ENCODE results near the gene MEA1.
"Not testable (repeated sequence)": the region's sequence is repeated elsewhere in the genome, so short reads cannot be mapped to it uniquely, and the experiment has no call there.

Gene MEA1

DNA sequence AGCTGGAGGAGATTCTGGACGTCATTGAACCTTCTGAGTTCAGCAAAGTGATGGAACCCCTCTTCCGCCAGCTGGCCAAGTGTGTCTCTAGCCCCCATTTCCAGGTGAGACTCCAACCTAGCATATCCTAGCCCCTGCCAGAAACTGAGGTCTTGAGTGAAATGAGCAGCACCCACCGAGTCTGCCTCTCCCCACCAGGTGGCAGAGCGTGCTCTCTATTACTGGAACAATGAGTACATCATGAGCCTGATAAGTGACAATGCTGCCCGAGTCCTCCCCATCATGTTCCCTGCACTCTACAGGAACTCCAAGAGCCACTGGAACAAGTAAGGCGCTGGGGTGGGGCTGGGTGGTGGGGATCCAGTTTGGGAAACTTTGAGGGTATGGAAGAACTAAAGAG lies 4.6 kb downstream of the MEA1 start:
- no peak for DNase-seq (ENCODE audit: low read depth in 2 of 2)

DNA sequence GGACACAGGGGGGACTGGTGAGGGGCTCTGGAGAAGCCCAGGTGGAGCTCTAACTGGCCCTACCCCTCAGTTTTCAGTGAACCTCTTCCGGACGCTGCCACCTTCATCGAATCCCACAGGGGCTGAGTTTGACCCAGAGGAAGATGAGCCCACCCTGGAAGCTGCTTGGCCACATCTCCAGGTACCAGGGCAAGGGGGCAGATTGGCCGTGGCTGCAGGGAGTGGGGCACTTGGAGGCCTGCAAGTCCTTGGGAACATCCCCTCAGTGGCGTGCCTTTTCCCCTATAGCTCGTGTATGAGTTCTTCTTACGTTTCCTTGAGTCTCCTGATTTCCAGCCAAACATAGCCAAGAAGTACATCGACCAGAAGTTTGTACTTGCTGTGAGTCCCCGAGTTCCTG lies 6.6 kb downstream of the MEA1 start:
- no peak for DNase-seq (ENCODE audit: low read depth in 2 of 2)

GRCh38 chr6:43006251-43006650 lies 7.5 kb downstream of the MEA1 start:
- DNase-seq (ENCODE audit: low read depth in 2 of 2), result no peak

DNA sequence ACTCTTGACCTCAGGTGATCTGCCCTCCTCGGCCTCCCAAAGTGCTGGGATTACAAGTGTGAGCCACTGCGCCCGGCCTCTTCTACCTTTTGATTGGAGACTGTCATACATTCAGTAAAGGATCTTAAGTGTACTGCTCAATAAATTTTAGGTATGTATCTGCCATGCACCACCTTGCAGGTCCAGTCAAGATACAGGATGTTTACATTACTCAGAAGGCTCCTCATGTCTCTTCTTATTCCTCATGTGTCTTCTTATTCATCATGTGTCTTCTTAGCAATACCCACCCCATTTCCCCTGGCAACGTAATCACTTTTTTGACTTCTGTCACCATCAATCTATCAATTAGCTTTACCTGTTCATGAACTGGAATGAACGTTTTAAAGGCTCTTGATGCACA lies 7.9 kb downstream of the MEA1 start:
- DNase-seq (ENCODE audit: low read depth in 2 of 2), result no peak

DNA sequence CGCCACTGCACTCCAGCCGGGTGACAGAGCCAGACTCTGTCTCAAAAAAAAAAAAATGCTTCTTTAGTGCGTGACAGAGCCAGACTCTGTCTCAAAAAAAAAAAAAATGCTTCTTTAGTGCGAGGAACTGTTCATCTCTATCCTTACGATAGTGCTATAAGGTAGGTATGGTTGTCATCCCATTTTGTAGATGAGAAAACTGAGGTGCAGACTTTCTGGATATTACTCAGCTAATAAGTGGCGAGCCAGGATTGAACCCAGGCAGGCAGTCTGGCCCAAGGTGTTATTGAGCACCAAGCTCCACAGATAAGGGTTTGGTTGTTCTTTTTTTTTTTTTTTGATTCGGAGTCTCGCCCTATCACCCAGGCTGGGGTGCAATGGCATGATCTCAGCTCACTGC lies 11.9 kb downstream of the MEA1 start:
- no peak for DNase-seq (ENCODE audit: low read depth in 2 of 2)

- not testable (repeated sequence) for DNase-seq (ENCODE audit: low read depth in 2 of 2)
Measured at GRCh38 chr6:42998205-42998604, 15.5 kb downstream of the MEA1 start.

GRCh38 chr6:42996513-42996912 lies 17.2 kb downstream of the MEA1 start:
- no peak for DNase-seq (ENCODE audit: low read depth in 2 of 2)

- no peak for DNase-seq (ENCODE audit: low read depth in 2 of 2)
Measured at GRCh38 chr6:42993445-42993844, 20.3 kb downstream of the MEA1 start.

GRCh38 chr6:42989923-42990322 lies 23.8 kb downstream of the MEA1 start:
- no peak for DNase-seq (ENCODE audit: low read depth in 2 of 2)

- DNase-seq (ENCODE audit: low read depth in 2 of 2), result no peak
Measured at GRCh38 chr6:42988486-42989020, 25.2 kb downstream of the MEA1 start.

DNA sequence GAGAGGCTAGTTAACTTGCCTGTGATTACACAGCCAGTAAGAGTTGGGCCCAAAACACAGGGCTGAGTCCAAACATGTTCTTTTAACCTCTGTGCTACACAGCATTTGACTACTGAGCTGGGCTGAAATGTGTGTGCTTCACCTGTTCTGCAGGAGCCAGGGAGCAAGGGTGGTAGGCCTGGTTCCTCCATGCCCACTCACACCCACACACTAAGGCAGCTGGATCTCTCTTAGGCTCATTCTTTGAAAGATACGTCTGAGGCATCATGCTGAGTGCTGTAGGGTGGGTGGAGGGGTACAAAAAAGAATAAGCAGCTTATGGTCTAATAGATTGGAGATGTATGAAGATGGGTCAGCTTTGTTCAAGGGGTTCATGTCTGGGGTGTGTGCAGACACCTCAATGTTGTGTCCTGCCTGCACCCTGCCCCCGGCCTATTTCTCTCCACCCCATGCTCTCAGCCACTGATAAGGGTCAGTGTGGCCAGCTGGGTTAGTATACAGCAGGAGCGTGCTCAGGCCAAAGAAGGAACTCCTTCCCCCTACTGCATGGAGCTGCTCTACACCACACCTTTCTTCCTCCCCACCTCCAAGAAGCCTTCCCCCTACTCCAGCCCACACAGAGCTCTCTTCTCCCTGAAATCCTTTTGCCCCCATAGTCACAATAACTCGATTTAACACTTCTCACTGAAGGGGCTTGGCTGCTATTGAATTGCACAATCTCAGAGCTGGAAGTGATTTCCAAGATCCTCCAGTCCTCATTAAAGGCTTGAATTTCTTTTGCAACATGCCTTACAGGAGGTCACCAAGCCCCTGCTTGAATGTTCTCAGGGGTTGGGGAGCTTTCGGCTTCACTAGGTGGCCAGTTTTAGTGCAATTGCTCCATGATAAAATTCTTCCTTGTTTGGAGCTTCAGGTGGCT lies 26.0 kb downstream of the MEA1 start:
- DNase-seq (ENCODE audit: low read depth in 2 of 2), result no peak

DNA sequence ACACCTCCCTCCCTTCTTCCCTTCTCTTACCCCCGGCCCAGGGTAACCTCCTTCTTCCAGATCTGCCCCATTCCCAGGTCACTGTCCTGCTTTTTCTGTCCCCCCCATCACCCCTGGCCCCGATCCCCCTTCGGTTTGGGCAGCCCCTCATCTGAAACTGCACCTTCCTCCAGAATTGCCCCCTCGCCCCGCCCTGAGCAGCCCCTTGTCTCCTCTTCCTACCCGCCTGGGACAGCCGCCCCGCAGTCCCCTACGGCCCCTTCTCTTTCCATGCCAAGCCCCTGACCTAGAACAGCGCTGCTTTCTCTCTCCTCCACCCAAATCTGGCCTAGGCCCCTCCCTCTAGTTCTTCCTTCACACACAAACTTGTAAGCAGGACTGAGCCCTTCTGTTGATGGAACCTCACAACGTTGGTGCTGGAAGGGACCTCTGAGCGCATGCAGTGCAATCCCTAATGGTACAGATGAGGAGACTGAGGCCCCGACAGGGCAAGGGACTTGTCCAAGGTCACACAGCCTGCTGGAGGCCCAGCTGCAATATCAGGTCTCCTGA lies 28.7 kb downstream of the MEA1 start:
- no peak for DNase-seq (ENCODE audit: low read depth in 2 of 2)

- peak; percentile 89 to 97 for DNase-seq (ENCODE audit: low read depth in 2 of 2)
Measured at GRCh38 chr6:42984001-42984923, 29.5 kb downstream of the MEA1 start, which contains the start of gene PPP2R5D. TSS of gene PPP2R5D (plus strand) at chr6:42984570. CDS start at chr6:42984678, 108 bp downstream.

DNA sequence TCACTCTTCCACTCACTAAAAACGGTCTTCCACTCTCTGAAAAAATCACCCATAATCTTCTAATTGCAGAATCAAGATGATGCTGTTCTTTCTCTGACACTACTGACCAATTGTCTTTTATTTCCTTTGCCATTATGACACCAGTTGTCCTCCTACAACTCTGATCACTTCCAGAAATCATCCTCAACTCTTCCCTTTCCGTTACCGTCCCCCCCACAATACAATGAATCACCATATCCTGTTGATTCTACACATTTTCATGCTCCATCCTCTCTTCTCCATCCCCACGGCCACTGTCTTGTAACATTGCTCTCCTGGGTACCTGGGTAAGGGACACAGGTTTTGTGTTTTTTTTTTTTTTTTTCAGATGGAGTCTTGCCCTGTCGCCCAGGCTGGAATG lies 31.9 kb downstream of the MEA1 start:
- DNase-seq (ENCODE audit: low read depth in 2 of 2), result no peak

- no peak for DNase-seq (ENCODE audit: low read depth in 2 of 2)
Measured at GRCh38 chr6:42979523-42980177, 34.1 kb downstream of the MEA1 start.

GRCh38 chr6:42978839-42979522 lies 34.8 kb downstream of the MEA1 start, which contains the start of gene PEX6:
TSS of gene PEX6 (minus strand) at chr6:42979181. CDS start at chr6:42979150, 31 bp downstream.
- DNase-seq (ENCODE audit: low read depth in 2 of 2), result peak; percentile 86 to 88

DNA sequence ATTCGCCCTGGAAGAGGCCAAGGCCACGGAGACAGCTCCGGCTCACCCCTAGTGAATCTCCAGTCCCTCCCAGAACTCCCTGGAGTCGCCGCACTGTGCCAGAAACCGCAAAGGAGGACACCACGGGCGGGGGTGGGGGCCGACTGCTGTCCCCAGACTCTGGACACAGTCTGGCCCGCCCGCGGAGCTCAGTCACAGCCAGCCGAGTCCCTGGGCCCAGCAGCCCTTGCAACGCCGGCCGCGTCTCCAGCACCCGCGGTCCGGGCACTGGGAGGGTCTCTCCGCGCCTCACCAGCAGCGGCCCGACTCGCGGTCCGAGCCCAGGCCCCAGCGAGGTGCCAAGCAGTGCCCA lies 35.3 kb downstream of the MEA1 start:
- DNase-seq (ENCODE audit: low read depth in 2 of 2), result no peak

DNA sequence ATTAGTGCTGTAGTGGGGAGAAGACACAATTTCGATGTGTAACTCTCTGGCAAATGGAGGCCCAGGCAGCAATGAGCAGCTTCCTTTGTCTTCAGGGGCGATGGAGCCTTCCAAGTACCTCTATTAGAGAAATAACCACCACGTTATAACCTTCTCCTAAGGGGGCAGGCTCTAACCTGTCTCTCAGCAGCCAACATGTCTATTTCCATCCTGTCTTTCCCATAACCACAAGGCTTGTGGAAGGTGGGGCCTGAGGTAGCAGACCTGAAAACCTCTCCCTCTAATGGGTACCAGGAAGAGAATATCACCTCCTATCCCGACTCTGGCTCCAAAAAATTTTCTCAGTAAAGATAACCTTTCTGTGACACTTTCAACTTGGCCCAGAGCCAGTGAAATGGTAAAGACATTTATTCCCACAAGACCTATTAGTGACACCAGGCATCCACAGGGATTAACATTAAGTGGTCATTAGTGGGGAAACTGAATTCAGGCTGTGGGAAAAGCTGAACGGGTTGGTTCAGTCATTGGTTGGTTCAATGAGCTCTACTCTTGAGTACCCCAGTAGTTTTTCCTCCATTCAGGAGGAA lies 38.7 kb downstream of the MEA1 start:
- DNase-seq (ENCODE audit: low read depth in 2 of 2), result no peak

DNA sequence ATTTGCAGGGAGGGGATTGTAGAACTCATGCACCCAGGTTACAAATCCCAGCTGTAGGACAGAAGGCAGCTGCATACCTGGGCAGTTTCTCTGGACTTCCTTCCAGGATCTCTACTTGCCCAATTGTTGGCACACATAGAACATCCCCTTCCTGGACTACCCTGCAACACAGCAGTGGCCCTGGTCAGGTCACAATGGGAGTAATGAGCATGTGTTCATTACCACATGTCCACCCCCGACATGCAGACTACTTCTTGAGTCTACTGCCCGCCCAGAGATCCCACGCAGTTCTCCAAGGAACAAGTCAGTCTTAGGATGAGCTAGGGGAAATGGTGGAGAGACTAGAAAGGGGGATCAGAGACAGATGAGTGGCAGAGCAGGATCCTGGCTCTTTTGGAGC lies 39.8 kb downstream of the MEA1 start:
- DNase-seq (ENCODE audit: low read depth in 2 of 2), result no peak

DNA sequence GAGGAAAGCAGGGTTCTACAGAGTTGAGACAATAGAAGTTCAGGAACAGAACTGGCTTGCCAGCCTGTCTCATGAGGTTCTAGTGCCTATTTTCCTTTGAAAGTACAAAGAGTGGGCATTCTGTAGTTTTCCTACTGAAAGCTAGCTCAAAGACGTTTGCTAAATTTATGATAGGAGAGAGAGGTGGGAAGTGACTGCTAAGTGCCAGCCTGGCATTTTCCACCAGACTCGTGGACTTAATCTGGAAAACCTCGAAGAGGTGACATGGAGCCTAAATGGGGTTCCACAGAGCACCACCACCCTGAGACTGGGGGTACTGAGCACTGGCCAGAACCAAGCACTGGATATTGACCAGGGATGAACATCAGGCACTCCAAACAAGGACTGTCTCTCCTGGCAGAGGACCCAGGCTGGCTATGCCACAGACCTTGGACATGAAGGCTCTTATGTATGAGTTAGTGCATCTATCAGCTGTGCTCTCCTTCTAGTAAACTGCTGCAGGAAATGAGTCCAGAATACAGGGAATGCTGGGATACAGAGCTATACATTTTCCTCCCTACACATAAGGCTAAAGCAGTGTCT lies 41.9 kb downstream of the MEA1 start:
- DNase-seq (ENCODE audit: low read depth in 2 of 2), result no peak

Data from stimulated activated CD4-positive, alpha-beta T cell treated with anti-CD3 and anti-CD28 coated beads, Interleukin-4, amount 100 ng/mL, for 48 hours (primary cell).